HG03280 (cell line): ENCODE data around the gene DCLK3.

ENCODE experiments used
- ATAC-seq: cut with Tn5 transposase; IDR thresholded peaks from one replicate; pipeline ENCODE4 v1.9.1; 2021; ENCODE audit warnings: mild to moderate bottlenecking, moderate library complexity; ENCODE audit not compliant: unreplicated experiment

DCLK3 gene

GRCh38 chr3:36709826-36710365 lies 54.5 kb downstream of the DCLK3 start:
- ATAC-seq, result no peak

GRCh38 chr3:36709281-36709680 lies 55.1 kb downstream of the DCLK3 start:
- ATAC-seq, result no peak

GRCh38 chr3:36707623-36708409 lies 56.5 kb downstream of the DCLK3 start:
- no peak for ATAC-seq

- ATAC-seq, result no peak
Measured at GRCh38 chr3:36705015-36705414, 59.3 kb downstream of the DCLK3 start.

GRCh38 chr3:36704280-36704679 lies 60.1 kb downstream of the DCLK3 start:
- no peak for ATAC-seq

GRCh38 chr3:36701249-36701572 lies 63.1 kb downstream of the DCLK3 start:
- ATAC-seq, result no peak

GRCh38 chr3:36700537-36701248 lies 63.7 kb downstream of the DCLK3 start:
- ATAC-seq, result peak; percentile 78

- no peak for ATAC-seq
Measured at GRCh38 chr3:36698314-36698713, 66.0 kb downstream of the DCLK3 start.

GRCh38 chr3:36697229-36698001 lies 66.9 kb downstream of the DCLK3 start:
- ATAC-seq, result no peak

GRCh38 chr3:36696799-36697198 lies 67.6 kb downstream of the DCLK3 start:
- no peak for ATAC-seq

- no peak for ATAC-seq
Measured at GRCh38 chr3:36695769-36696137, 68.6 kb downstream of the DCLK3 start.

GRCh38 chr3:36695113-36695768 lies 69.1 kb downstream of the DCLK3 start:
- ATAC-seq, result no peak

- no peak for ATAC-seq
Measured at GRCh38 chr3:36693670-36694069, 70.7 kb downstream of the DCLK3 start.

- no peak for ATAC-seq
Measured at GRCh38 chr3:36689560-36689959, 74.8 kb downstream of the DCLK3 start.

GRCh38 chr3:36688815-36689214 lies 75.5 kb downstream of the DCLK3 start:
- no peak for ATAC-seq

- no peak for ATAC-seq
Measured at GRCh38 chr3:36686516-36686915, 77.8 kb downstream of the DCLK3 start.

- ATAC-seq, result no peak
Measured at GRCh38 chr3:36681867-36682266, 82.5 kb downstream of the DCLK3 start.

- ATAC-seq, result no peak
Measured at GRCh38 chr3:36680952-36681351, 83.4 kb downstream of the DCLK3 start.

GRCh38 chr3:36679384-36680200 lies 84.8 kb downstream of the DCLK3 start:
- peak; percentile 55 for ATAC-seq
